ENCODE results near the gene RPL23. TPM values are rescaled to one million over a fixed set of nuclear protein-coding genes. Genes with fewer than 3 reads are reported as not detected.

RPL23 gene
- total RNA-seq, 1 experiment from 2014 or later: 764 TPM

DNA sequence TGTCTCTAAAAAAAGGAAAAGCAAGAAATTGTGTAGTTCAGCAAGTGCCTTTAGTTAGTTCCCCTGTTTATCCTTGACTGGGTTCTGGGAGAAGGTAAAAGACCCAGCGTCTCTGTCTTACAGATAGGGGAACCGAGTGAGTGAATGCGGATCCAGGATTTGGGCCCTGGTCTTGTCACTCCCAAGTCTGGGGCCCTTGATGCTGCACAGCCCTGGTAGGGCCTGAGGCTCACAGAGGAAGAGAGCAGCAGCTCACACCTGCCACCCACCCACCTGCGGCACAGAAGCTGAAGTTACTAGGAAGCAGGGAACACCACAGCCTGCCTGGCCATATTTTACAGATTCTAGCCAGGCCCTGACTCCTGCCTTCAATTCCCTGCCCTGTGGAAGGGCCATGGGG is 38.6 kb upstream of the RPL23 start:
- POLR2A ChIA-PET (ENCODE audit: low non-redundant PET): no interaction called here
- CTCF ChIA-PET: interaction anchor here (0.5 to 0.7 kb wide), 2 partner anchors 15 to 131 kb away, joined by 4 to 5 read pairs; no protein-coding TSS in a partner anchor
- no TSS peak for BruUV-seq (replicated peaks)
- intact Hi-C loops (cut with micrococcal nuclease; ENCODE audit: unreplicated experiment): no loop called here
- H3K36me3 ChIP-seq (ENCODE audit: insufficient read depth, low read length, poor library complexity, severe bottlenecking): peaks cover 5% of the 10 kb centered on the region
- H3K27me3 ChIP-seq (replicated peaks; ENCODE audit: insufficient read depth, low read depth, low read length, poor library complexity): no peaks in the 10 kb centered on the region
- no peaks in the 10 kb centered on the region for H3K9me3 ChIP-seq (ENCODE audit: low read depth, low read length, poor library complexity, severe bottlenecking)
- H3K4me3 ChIP-seq (ENCODE audit: low read depth, low read length, poor library complexity, severe bottlenecking): no peak overlapping the region
- DNase-seq (ENCODE audit: low spot score): no peak
- no peak overlapping the region for H3K27ac ChIP-seq (ENCODE audit: low read depth, low read length, poor library complexity, severe bottlenecking)
- TF ChIP-seq, protein P1, sequence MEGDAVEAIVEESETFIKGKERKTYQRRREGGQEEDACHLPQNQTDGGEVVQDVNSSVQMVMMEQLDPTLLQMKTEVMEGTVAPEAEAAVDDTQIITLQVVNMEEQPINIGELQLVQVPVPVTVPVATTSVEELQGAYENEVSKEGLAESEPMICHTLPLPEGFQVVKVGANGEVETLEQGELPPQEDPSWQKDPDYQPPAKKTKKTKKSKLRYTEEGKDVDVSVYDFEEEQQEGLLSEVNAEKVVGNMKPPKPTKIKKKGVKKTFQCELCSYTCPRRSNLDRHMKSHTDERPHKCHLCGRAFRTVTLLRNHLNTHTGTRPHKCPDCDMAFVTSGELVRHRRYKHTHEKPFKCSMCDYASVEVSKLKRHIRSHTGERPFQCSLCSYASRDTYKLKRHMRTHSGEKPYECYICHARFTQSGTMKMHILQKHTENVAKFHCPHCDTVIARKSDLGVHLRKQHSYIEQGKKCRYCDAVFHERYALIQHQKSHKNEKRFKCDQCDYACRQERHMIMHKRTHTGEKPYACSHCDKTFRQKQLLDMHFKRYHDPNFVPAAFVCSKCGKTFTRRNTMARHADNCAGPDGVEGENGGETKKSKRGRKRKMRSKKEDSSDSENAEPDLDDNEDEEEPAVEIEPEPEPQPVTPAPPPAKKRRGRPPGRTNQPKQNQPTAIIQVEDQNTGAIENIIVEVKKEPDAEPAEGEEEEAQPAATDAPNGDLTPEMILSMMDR (conservative IDR thresholded peaks at IDR 0.05; ENCODE audit: low read depth, low read length): no peak
- TF ChIP-seq EZH2 (IDR thresholded peaks at IDR 0.05; ENCODE audit: borderline replicate concordance, low read depth, low read length, poor library complexity, severe bottlenecking): no peak
- no peaks in the 10 kb centered on the region for H3K4me1 ChIP-seq (ENCODE audit: insufficient read depth, low read length, poor library complexity, severe bottlenecking)

DNA sequence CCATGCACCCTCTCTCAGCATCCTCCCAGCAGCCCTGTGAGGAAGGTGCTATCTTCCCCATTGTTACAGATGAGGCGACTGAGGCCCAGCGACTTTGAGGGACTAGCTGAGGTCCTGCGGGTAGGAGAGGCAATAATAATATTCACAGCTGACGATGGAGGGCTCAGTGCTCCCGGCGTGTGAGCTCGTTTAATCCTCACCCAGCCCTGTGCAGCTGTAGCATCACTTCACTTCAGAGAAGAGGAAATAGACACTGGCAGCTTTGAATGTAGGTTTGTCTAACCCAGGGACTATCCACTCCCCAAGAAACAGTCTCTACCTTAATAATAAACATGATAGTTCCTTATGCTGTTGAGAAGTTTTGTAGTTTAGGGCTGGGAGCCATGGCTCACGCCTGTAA is 37.9 kb upstream of the RPL23 start:
- no peak overlapping the region for H3K27ac ChIP-seq (ENCODE audit: low read depth, low read length, poor library complexity, severe bottlenecking)
- TF ChIP-seq EZH2 (IDR thresholded peaks at IDR 0.05; ENCODE audit: borderline replicate concordance, low read depth, low read length, poor library complexity, severe bottlenecking): no peak
- TF ChIP-seq, protein P1 (conservative IDR thresholded peaks at IDR 0.05; ENCODE audit: low read depth, low read length): no peak
- H3K4me3 ChIP-seq (ENCODE audit: low read depth, low read length, poor library complexity, severe bottlenecking): no peak overlapping the region
- no TSS peak for BruUV-seq (replicated peaks)
- no peak for DNase-seq (ENCODE audit: low spot score)
- H3K9me3 ChIP-seq (ENCODE audit: low read depth, low read length, poor library complexity, severe bottlenecking): no peaks in the 10 kb centered on the region
- CTCF ChIA-PET: interaction anchor here (0.5 to 0.7 kb wide), 2 partner anchors 16 to 131 kb away, joined by 4 to 5 read pairs; no protein-coding TSS in a partner anchor
- no peaks in the 10 kb centered on the region for H3K27me3 ChIP-seq (replicated peaks; ENCODE audit: insufficient read depth, low read depth, low read length, poor library complexity)
- H3K4me1 ChIP-seq (ENCODE audit: insufficient read depth, low read length, poor library complexity, severe bottlenecking): no peaks in the 10 kb centered on the region
- intact Hi-C loops (cut with micrococcal nuclease; ENCODE audit: unreplicated experiment): no loop called here
- POLR2A ChIA-PET (ENCODE audit: low non-redundant PET): no interaction called here
- peaks cover 5% of the 10 kb centered on the region for H3K36me3 ChIP-seq (ENCODE audit: insufficient read depth, low read length, poor library complexity, severe bottlenecking)

DNA sequence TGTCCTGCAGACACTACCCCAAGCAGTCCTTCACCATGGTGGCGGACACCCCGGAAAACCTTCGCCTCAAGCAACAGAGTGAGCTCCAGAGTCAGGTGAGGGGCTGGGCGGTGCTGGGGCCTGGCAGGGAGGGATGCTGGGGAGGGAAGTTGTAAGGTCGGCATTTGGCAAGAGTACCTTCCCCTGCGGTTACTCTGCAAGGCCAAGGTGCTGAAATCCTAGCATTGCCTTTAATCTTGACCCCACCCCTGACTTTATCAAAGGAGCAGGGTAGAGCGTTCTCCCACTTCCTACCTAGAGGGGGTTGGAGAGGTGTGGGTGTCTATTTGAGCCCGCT is 36.9 kb upstream of the RPL23 start:
- DNase-seq (ENCODE audit: low spot score): no peak
- Histone ChIP-seq H3K36me3 (ENCODE audit: insufficient read depth, low read length, poor library complexity, severe bottlenecking) (peaks cover 5% of the 10 kb centered on the region), H3K9me3 (ENCODE audit: low read depth, low read length, poor library complexity, severe bottlenecking) (no peaks in the 10 kb centered on the region), H3K4me1 (ENCODE audit: insufficient read depth, low read length, poor library complexity, severe bottlenecking) (peaks cover 4% of the 10 kb centered on the region), H3K27me3 (replicated peaks; ENCODE audit: insufficient read depth, low read depth, low read length, poor library complexity) (no peaks in the 10 kb centered on the region), H3K4me3 (ENCODE audit: low read depth, low read length, poor library complexity, severe bottlenecking) (no peak overlapping the region), H3K27ac (ENCODE audit: low read depth, low read length, poor library complexity, severe bottlenecking) (no peak overlapping the region)
- ChIA-PET POLR2A (ENCODE audit: low non-redundant PET) (no interaction called here), CTCF (no interaction called here)
- TF ChIP-seq EZH2 (IDR thresholded peaks at IDR 0.05; ENCODE audit: borderline replicate concordance, low read depth, low read length, poor library complexity, severe bottlenecking): no peak
- TF ChIP-seq, protein P1 (conservative IDR thresholded peaks at IDR 0.05; ENCODE audit: low read depth, low read length): no peak
- intact Hi-C loops (cut with micrococcal nuclease; ENCODE audit: unreplicated experiment): no loop called here
- BruUV-seq (replicated peaks): no TSS peak

All from A673 (cell line).